HepG2 (cell line): ENCODE measurements around the gene UBAC2. TPM values are rescaled to one million over a fixed set of nuclear protein-coding genes. Genes with fewer than 3 reads are reported as not detected.
A peak's percentile ranks its signal among the peaks of the same experiment; 100 is the strongest.

ENCODE experiments used
- BHLHE40 ChIP-seq: IDR thresholded peaks from 2 replicates; pipeline ENCODE4 v1.6.1; 2011; ENCODE audit warnings: low read length, improper control_type of control experiment
- HMG20A ChIP-seq: IDR thresholded peaks from 2 replicates; pipeline ENCODE4 v1.6.1; 2016; ENCODE audit warnings: borderline replicate concordance
- MAF1 ChIP-seq: sonication (generic); formaldehyde crosslinking; IDR thresholded peaks from 2 replicates; pipeline ENCODE4 v1.5.0; 2020; ENCODE audit warnings: missing genetic modification reagents, borderline replicate concordance
- MAFF ChIP-seq: IDR thresholded peaks from 2 replicates; pipeline ENCODE4 v1.6.1; 2011; ENCODE audit warnings: low read depth, low read length, improper control_type of control experiment
- MXD4 ChIP-seq: IDR thresholded peaks from 2 replicates; pipeline ENCODE4 v1.6.1; 2016; ENCODE audit warnings: mild to moderate bottlenecking, missing biosample characterization, missing genetic modification reagents
- NFIC ChIP-seq: IDR thresholded peaks from 2 replicates; pipeline ENCODE4 v1.6.1; 2012; ENCODE audit warnings: mild to moderate bottlenecking, low read length, inconsistent platforms
- RAD21 ChIP-seq: fragments of 450-650 bp; formaldehyde crosslinking; IDR thresholded peaks from 2 replicates; pipeline ENCODE4 v1.5.0; 2020; ENCODE audit warnings: mild to moderate bottlenecking
- SALL1 ChIP-seq: sonication (generic); formaldehyde crosslinking; IDR thresholded peaks from 2 replicates; pipeline ENCODE4 v1.8.0; 2022; ENCODE audit warnings: mild to moderate bottlenecking, missing genetic modification reagents
- SMC3 ChIP-seq: IDR thresholded peaks from 2 replicates; pipeline ENCODE4 v1.6.1; 2011; ENCODE audit warnings: low read length, improper control_type of control experiment
- STAG1 ChIP-seq: sonication (generic); formaldehyde crosslinking; IDR thresholded peaks from 2 replicates; pipeline ENCODE4 v1.4.0; 2020; ENCODE audit warnings: missing genetic modification reagents
- TAF1 ChIP-seq: sonication (generic); formaldehyde crosslinking; IDR thresholded peaks from 2 replicates; pipeline ENCODE4 v1.4.0; 2020; ENCODE audit warnings: missing genetic modification reagents
- TMF1 ChIP-seq: sonication (generic); formaldehyde crosslinking; IDR thresholded peaks from 2 replicates; pipeline ENCODE4 v1.8.1; 2022; ENCODE audit warnings: low read depth, missing genetic modification reagents
- XRCC5 ChIP-seq: fragments of 200-400 bp; formaldehyde crosslinking; optimal IDR thresholded peaks from 2 replicates; pipeline ENCODE3; 2017; ENCODE audit warnings: mild to moderate bottlenecking, low read length
- ZNF724P ChIP-seq: sonication (generic); formaldehyde crosslinking; IDR thresholded peaks from 2 replicates; pipeline ENCODE4 v1.8.0; 2022; ENCODE audit warnings: missing genetic modification reagents, borderline replicate concordance
- ZNF839 ChIP-seq: sonication (generic); formaldehyde crosslinking; IDR thresholded peaks from 2 replicates; pipeline ENCODE4 v1.4.0; 2020; ENCODE audit warnings: missing genetic modification reagents, mild to moderate bottlenecking, borderline replicate concordance
- polyA plus RNA-seq, 8 experiments: library from polyadenylated mRNA; depleted of rRNA in 3 of 8; stranded (reverse) in 7 of 8; unstranded in 1 of 8; fragments of >200 nt; fragmentation: Illumina TruSeq in 4 of 8; extraction: Trizol in 4 of 8; gene quantifications; 2 replicates each; pipeline versions ENCODE4 v1.2.1 to v1.2.3, GENCODE V29; 2011 to 2016; ENCODE audit warnings: low read depth in 4 of 8, missing spikeins in 1 of 8, mixed read lengths in 1 of 8; ENCODE audit not compliant: insufficient read depth in 1 of 8
- total RNA-seq, 5 experiments: library from RNA; depleted of rRNA; stranded (reverse); fragments of >200 nt; fragmentation: Illumina TruSeq; extraction: Trizol; gene quantifications; 2 replicates each; pipeline ENCODE4 v1.2.3, GENCODE V29; 2016; ENCODE audit warnings: low read depth in 1 of 5
- TF ChIP-seq, protein P1 (sequence below): sonication (generic); formaldehyde crosslinking; IDR thresholded peaks from 2 replicates; pipeline ENCODE4 v1.9.0; 2022; ENCODE audit warnings: missing genetic modification reagents, mild to moderate bottlenecking, borderline replicate concordance
- TF ChIP-seq, protein P2 (sequence below): IDR thresholded peaks from 2 replicates; pipeline ENCODE4 v1.6.1; 2012; ENCODE audit warnings: low read depth, low read length, improper control_type of control experiment
- TF ChIP-seq, protein P3 (sequence below): IDR thresholded peaks from 2 replicates; pipeline ENCODE4 v1.6.1; 2016; ENCODE audit warnings: control low read depth
- TF ChIP-seq, protein P4 (sequence below): sonication (generic); formaldehyde crosslinking; IDR thresholded peaks from 2 replicates; pipeline ENCODE4 v1.9.0; 2021; ENCODE audit warnings: mild to moderate bottlenecking, missing genetic modification reagents

UBAC2 gene
- total and polyA plus RNA-seq, 2 of the 13 experiments (the other 11 are each of a cell fraction or from before 2014, with no cell fraction given) = 61.3 to 80.8 TPM

DNA sequence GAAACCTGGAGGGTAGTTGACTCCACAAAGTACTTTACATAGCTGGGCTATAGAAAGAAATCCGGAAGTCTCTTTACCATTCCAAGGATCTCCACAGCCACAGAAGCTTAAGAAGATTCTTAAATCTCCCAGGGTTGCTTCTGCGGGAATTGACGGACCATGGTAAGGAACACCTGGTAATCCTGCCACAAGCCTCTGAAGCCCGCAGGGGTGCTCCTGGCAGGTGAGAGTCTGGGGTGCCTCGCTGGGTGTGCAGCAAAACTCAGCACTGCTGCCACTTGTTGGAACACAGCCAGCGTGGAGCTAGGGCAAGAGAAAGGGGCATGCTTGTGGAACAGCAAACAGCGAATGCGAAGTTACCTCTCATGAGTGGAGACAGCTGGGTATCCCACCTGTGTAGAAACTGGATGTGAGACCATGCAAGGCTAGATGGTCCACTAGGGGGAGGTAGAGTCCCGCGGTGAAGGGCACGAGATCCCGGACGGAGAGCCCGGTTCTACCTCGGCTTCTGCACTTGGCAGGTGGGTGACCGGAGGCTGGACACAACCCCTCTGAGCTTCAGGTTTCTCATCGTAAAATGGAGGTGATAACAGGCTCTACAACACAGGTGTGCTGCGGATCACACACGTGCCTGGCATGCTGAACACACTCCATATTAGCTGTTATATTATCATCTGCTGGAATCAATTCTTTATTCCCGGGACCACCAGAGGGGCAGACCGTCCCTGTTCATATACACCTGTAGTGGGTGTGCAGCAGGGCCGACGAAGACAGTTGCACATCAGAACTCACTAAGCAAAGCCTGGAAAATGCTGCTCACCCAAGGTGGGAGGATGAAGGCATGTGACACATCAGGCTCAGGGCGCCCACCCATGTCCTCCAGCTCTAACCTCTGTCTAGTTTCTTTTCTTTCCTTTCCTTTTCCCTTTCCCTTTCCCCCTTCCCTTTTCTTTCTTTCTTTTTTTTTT is 24.1 kb upstream of the UBAC2 start (continued):
- peak; percentile 21; the same call in 1 of the 2 replicates for TF ChIP-seq SALL1
- no peak for TF ChIP-seq TAF1 (CRISPR knock-in tag)
- TF ChIP-seq, protein P1, sequence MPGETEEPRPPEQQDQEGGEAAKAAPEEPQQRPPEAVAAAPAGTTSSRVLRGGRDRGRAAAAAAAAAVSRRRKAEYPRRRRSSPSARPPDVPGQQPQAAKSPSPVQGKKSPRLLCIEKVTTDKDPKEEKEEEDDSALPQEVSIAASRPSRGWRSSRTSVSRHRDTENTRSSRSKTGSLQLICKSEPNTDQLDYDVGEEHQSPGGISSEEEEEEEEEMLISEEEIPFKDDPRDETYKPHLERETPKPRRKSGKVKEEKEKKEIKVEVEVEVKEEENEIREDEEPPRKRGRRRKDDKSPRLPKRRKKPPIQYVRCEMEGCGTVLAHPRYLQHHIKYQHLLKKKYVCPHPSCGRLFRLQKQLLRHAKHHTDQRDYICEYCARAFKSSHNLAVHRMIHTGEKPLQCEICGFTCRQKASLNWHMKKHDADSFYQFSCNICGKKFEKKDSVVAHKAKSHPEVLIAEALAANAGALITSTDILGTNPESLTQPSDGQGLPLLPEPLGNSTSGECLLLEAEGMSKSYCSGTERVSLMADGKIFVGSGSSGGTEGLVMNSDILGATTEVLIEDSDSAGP (CRISPR knock-in tag) = peak; percentile 37; the same call in 1 of the 2 replicates
- TF ChIP-seq, protein P2, sequence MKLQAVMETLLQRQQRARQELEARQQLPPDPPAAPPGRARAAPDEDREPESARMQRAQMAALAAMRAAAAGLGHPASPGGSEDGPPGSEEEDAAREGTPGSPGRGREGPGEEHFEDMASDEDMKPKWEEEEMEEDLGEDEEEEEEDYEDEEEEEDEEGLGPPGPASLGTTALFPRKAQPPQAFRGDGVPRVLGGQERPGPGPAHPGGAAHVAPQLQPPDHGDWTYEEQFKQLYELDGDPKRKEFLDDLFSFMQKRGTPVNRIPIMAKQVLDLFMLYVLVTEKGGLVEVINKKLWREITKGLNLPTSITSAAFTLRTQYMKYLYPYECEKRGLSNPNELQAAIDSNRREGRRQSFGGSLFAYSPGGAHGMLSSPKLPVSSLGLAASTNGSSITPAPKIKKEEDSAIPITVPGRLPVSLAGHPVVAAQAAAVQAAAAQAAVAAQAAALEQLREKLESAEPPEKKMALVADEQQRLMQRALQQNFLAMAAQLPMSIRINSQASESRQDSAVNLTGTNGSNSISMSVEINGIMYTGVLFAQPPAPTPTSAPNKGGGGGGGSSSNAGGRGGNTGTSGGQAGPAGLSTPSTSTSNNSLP = 0 out of 2 replicates have a peak, but pooled peaks have one; percentile 14
- TF ChIP-seq, protein P3, sequence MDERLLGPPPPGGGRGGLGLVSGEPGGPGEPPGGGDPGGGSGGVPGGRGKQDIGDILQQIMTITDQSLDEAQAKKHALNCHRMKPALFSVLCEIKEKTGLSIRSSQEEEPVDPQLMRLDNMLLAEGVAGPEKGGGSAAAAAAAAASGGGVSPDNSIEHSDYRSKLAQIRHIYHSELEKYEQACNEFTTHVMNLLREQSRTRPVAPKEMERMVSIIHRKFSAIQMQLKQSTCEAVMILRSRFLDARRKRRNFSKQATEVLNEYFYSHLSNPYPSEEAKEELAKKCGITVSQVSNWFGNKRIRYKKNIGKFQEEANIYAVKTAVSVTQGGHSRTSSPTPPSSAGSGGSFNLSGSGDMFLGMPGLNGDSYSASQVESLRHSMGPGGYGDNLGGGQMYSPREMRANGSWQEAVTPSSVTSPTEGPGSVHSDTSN (CRISPR knock-in tag) = no peak
- peak; percentile 83 for TF ChIP-seq SMC3
- TF ChIP-seq MAFF = no peak
- peak; percentile 95 for TF ChIP-seq STAG1
- no peak for TF ChIP-seq ZNF724P (CRISPR knock-in tag)
- TF ChIP-seq, protein P4, sequence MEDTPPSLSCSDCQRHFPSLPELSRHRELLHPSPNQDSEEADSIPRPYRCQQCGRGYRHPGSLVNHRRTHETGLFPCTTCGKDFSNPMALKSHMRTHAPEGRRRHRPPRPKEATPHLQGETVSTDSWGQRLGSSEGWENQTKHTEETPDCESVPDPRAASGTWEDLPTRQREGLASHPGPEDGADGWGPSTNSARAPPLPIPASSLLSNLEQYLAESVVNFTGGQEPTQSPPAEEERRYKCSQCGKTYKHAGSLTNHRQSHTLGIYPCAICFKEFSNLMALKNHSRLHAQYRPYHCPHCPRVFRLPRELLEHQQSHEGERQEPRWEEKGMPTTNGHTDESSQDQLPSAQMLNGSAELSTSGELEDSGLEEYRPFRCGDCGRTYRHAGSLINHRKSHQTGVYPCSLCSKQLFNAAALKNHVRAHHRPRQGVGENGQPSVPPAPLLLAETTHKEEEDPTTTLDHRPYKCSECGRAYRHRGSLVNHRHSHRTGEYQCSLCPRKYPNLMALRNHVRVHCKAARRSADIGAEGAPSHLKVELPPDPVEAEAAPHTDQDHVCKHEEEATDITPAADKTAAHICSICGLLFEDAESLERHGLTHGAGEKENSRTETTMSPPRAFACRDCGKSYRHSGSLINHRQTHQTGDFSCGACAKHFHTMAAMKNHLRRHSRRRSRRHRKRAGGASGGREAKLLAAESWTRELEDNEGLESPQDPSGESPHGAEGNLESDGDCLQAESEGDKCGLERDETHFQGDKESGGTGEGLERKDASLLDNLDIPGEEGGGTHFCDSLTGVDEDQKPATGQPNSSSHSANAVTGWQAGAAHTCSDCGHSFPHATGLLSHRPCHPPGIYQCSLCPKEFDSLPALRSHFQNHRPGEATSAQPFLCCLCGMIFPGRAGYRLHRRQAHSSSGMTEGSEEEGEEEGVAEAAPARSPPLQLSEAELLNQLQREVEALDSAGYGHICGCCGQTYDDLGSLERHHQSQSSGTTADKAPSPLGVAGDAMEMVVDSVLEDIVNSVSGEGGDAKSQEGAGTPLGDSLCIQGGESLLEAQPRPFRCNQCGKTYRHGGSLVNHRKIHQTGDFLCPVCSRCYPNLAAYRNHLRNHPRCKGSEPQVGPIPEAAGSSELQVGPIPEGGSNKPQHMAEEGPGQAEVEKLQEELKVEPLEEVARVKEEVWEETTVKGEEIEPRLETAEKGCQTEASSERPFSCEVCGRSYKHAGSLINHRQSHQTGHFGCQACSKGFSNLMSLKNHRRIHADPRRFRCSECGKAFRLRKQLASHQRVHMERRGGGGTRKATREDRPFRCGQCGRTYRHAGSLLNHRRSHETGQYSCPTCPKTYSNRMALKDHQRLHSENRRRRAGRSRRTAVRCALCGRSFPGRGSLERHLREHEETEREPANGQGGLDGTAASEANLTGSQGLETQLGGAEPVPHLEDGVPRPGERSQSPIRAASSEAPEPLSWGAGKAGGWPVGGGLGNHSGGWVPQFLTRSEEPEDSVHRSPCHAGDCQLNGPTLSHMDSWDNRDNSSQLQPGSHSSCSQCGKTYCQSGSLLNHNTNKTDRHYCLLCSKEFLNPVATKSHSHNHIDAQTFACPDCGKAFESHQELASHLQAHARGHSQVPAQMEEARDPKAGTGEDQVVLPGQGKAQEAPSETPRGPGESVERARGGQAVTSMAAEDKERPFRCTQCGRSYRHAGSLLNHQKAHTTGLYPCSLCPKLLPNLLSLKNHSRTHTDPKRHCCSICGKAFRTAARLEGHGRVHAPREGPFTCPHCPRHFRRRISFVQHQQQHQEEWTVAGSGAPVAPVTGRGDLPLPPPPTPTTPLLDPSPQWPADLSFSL (CRISPR knock-in tag) = no peak
- TF ChIP-seq MAF1 = no peak
- peak; percentile 55 for TF ChIP-seq BHLHE40
- TF ChIP-seq HMG20A (CRISPR knock-in tag) = no peak
- TF ChIP-seq NFIC = no peak
- no peak for TF ChIP-seq MXD4 (CRISPR knock-in tag)
- TF ChIP-seq RAD21 = peak; percentile 86
- peak; percentile 58; the same call in 1 of the 2 replicates for TF ChIP-seq ZNF839 (CRISPR knock-in tag)
- TF ChIP-seq XRCC5 = peak; percentile 59
- no peak for TF ChIP-seq TMF1 (CRISPR knock-in tag)
